Measurements from ENCODE around the gene TST. TPM values are rescaled to one million over a fixed set of nuclear protein-coding genes. Genes with fewer than 3 reads are reported as not detected.
A peak's percentile ranks its signal among the peaks of the same experiment; 100 is the strongest.

Gene TST
- total RNA-seq, 4 donors from 2014 or later, result 44.1 to 76.4 (median 66.7) TPM

DNA sequence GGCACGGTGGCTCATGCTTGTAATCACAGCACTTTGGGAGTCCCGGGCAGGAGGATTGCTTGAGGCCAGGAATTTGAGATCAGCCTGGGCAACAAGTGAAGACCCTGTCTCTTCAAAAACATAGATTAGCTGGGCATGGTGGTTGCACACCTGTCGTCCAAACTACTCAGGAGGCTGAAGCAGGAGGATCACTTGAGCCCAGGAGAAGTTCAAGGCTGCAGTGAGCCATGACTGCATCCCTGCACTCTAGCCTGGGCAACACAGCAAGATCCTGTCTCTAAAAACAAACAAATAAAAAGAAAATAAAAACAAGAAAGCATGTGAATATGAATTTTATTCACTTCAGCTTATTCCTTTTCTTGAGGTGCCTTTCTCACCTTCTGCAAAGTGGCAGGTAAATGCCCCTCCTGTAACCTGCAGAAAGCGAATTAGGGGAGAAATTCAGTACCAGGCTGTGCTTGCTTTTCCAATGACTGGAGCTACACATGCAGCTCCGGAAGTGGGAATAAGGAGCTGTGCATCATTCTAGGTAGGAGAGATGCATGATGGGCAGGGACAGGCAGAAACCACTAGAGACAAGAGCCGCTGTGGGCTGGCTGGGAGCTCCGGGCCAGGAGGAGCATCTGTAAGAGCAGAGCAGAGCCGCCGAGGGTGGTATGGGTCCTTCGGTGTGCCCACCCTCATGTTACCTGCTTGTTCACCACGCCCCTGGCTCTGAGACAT, 17.6 kb upstream of the TST start:
- no peaks in the 10 kb centered on the region for H3K9me3 ChIP-seq
- TF ChIP-seq CTCF (IDR thresholded peaks at IDR 0.05) (no peak), EP300 (IDR thresholded peaks at IDR 0.05) (no peak), POLR2A (IDR thresholded peaks at IDR 0.05) (no peak)
- peaks cover 0 to under 1% (median 0%) of the 10 kb centered on the region in 3 donors for H3K36me3 ChIP-seq
- H3K27ac ChIP-seq, result no peak overlapping the region
- peaks cover 0 to 8% (median 0%) of the 10 kb centered on the region in 4 donors for H3K4me1 ChIP-seq
- WGBS, 2 donors, result 82 to 86% methylated on average over 11 of the region's 11 CpGs
- H3K4me3 ChIP-seq, result no peak overlapping the region
- no peaks in the 10 kb centered on the region for H3K27me3 ChIP-seq
- no peak for DNase-seq (ENCODE audit: low spot score in 2 of 2)

GRCh38 chr22:37033605-37034430, 14.6 kb upstream of the TST start:
- H3K4me1 ChIP-seq, result peaks cover 0 to 16% (median 0%) of the 10 kb centered on the region in 4 donors
- H3K9me3 ChIP-seq, result no peaks in the 10 kb centered on the region
- H3K4me3 ChIP-seq, result no peak overlapping the region
- TF ChIP-seq POLR2A (IDR thresholded peaks at IDR 0.05) (no peak), CTCF (IDR thresholded peaks at IDR 0.05) (no peak), EP300 (IDR thresholded peaks at IDR 0.05) (no peak)
- H3K27me3 ChIP-seq, result no peaks in the 10 kb centered on the region
- 72 to 80% methylated on average over 22 to 23 of the region's 23 CpGs for WGBS, 2 donors
- H3K27ac ChIP-seq, result no peak overlapping the region
- DNase-seq (ENCODE audit: low spot score in 2 of 2), result no peak
- H3K36me3 ChIP-seq, result peaks cover 0 to 30% (median 7%) of the 10 kb centered on the region in 3 donors

- WGBS, 2 donors, result 53 to 66% methylated on average over 18 of the region's 18 CpGs
- Histone ChIP-seq H3K36me3 (peaks cover 0 to 40% (median 7%) of the 10 kb centered on the region in 3 donors), H3K27ac (no peak overlapping the region), H3K4me3 (no peak overlapping the region), H3K27me3 (no peaks in the 10 kb centered on the region), H3K9me3 (no peaks in the 10 kb centered on the region), H3K4me1 (peaks cover 0 to 16% (median 0%) of the 10 kb centered on the region in 4 donors)
- peak in 1 of 2 donors; percentile 22 for DNase-seq (ENCODE audit: low spot score in 2 of 2)
- TF ChIP-seq EP300 (IDR thresholded peaks at IDR 0.05) (peak in 1 of 2 donors; percentile 15), CTCF (IDR thresholded peaks at IDR 0.05) (no peak), POLR2A (IDR thresholded peaks at IDR 0.05) (no peak)
These were observed 13.6 kb upstream of the TST start for GRCh38 chr22:37032535-37033460.

- H3K4me3 ChIP-seq, result no peak overlapping the region
- TF ChIP-seq CTCF (IDR thresholded peaks at IDR 0.05), result no peak
- no peak for TF ChIP-seq EP300 (IDR thresholded peaks at IDR 0.05)
- TF ChIP-seq POLR2A (IDR thresholded peaks at IDR 0.05), result no peak
- H3K4me1 ChIP-seq, result peaks cover 0 to 16% (median 0%) of the 10 kb centered on the region in 4 donors
- WGBS, 2 donors, result 70 to 72% methylated on average over 2 of the region's 2 CpGs
- H3K9me3 ChIP-seq, result no peaks in the 10 kb centered on the region
- DNase-seq (ENCODE audit: low spot score in 2 of 2), result no peak
- H3K27ac ChIP-seq, result no peak overlapping the region
- H3K36me3 ChIP-seq, result peaks cover 0 to 47% (median 11%) of the 10 kb centered on the region in 3 donors
- H3K27me3 ChIP-seq, result no peaks in the 10 kb centered on the region
These were observed 12.9 kb upstream of the TST start for GRCh38 chr22:37032134-37032534.

Data from tibial nerve (tissue), 4 donors.